Right ventricle myocardium inferior (tissue), 1 donor: ENCODE measurements around the gene CCDC158. TPM values are rescaled to one million over a fixed set of nuclear protein-coding genes. Genes with fewer than 3 reads are reported as not detected.
"Not testable (repeated sequence)": the region's sequence is repeated elsewhere in the genome, so short reads cannot be mapped to it uniquely, and the experiment has no call there.

Experiments
- ATAC-seq: fragments of 200-7000 bp; cut with Tn5 transposase; one replicate; pipeline ENCODE4 v1.9.1; 2020; ENCODE audit warnings: mild to moderate bottlenecking, moderate library complexity
- DNase-seq: peaks from one replicate; pipeline ENCODE4 v3.0.0; 2021; ENCODE audit errors: missing footprints
- intact Hi-C: fragments of 100-400 bp; cut with DNase I; formaldehyde crosslinking; loops from one replicate; pipeline ENCODE4 v1.11.0; 2022
- total RNA-seq: library from RNA; stranded (reverse); fragmentation: NEBNext Ultra II Directional; extraction: Animal tissue kit (Norgen Biotek cat#: 25700); gene quantifications from one replicate; pipeline ENCODE4 v1.2.1, GENCODE V29; 2021
- donor health status: DM: no; HTN: yes; CAD: no; lungs with severe emphysema.

CCDC158 gene
- total RNA-seq, 1 donor from 2014 or later = 0.16 TPM

GRCh38 chr4:76435528-76436319, 14.8 kb upstream of the CCDC158 start:
- ATAC-seq = peak; percentile 46
- intact Hi-C loops = no loop called here

GRCh38 chr4:76434901-76435527, 14.1 kb upstream of the CCDC158 start, which contains the start of gene SHROOM3:
SHROOM3 (plus strand) TSS chr4:76435229; CDS start chr4:76436053, 824 bp downstream.
- DNase-seq (no peak), ATAC-seq (peak; percentile 50)
- intact Hi-C loops = loop anchor here (5.0 kb wide), 1 partner anchor 322 kb away; no protein-coding TSS in a partner anchor

More at GRCh38 chr4:76435528-76436319, 14.8 kb upstream of the CCDC158 start:
- DNase-seq = no peak

DNA sequence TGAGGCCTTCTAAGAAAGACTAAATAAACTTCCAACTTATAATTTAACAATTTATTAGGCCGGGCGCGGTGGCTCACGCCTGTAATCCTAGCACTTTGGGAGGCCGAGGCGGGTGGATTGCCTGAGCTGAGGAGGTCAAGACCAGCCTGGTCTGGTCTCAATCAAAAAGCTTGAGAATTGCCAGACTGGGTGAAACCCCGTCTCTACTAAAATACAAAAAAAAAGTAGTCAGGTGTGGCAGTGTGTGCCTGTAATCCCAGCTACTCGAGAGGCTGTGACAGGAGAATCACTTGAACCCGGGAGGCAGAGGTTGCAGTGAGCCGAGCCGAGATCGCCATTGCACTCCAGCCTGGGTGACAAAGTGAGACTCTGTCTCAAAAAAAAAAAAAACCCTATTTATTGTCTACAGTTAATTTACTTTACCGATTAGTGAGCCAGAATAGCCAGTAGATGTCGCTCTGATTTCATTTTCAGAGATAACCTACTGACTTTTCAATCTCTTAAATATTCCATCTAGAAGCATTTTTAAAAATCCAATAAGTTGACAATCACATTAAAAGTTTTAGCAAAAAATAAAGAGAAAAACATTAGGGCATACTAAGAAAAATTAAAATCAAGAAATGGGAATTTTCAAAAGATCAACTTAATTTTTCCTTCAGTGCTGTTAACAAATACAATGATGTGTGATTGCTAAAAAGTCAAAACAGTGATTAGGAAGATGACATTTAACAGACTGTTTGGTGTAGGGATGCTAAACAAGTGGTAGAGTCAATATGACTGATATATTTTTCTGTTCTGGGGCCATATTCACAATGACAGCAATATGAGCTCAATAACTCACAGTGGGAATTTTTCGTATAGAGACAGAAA, 9.8 kb upstream of the CCDC158 start:
- ATAC-seq (no peak), DNase-seq (no peak)
- intact Hi-C loops = loop anchor here (2.0 to 5.0 kb wide), 2 partner anchors 70 to 327 kb away; no protein-coding TSS in a partner anchor

GRCh38 chr4:76429636-76430035, 8.7 kb upstream of the CCDC158 start:
- no peak for DNase-seq
- no peak for ATAC-seq
- intact Hi-C loops = loop anchor here (2.0 to 10.0 kb wide), 4 partner anchors 71 to 328 kb away; partner anchors contain the start of gene STBD1

GRCh38 chr4:76426272-76426671, 5.3 kb upstream of the CCDC158 start:
- intact Hi-C loops = loop anchor here (10.0 kb wide), 2 partner anchors 121 to 241 kb away; partner anchors contain the start of gene STBD1
- DNase-seq (no peak), ATAC-seq (no peak)

- DNase-seq = peak; percentile 59
- intact Hi-C loops = loop anchor here (10.0 kb wide), 2 partner anchors 118 to 238 kb away; partner anchors contain the start of gene STBD1
- not testable (repeated sequence) for ATAC-seq
Measured at GRCh38 chr4:76423159-76423558, 2.2 kb upstream of the CCDC158 start.

- DNase-seq (no peak), ATAC-seq (peak; percentile 30)
- intact Hi-C loops = loop anchor here (10.0 kb wide), 2 partner anchors 115 to 235 kb away; partner anchors contain the start of gene STBD1
Measured at GRCh38 chr4:76420188-76420761, 666 bp downstream of the CCDC158 start.

GRCh38 chr4:76410636-76411035, 10.3 kb downstream of the CCDC158 start:
- ATAC-seq (no peak), DNase-seq (no peak)
- intact Hi-C loops = no loop called here

- DNase-seq = no peak
- no peak for ATAC-seq
- intact Hi-C loops = no loop called here
Measured at GRCh38 chr4:76407440-76408119, 13.4 kb downstream of the CCDC158 start.

GRCh38 chr4:76406081-76406480, 14.9 kb downstream of the CCDC158 start:
- DNase-seq (no peak), ATAC-seq (no peak)
- intact Hi-C loops = no loop called here

- intact Hi-C loops = no loop called here
- no peak for DNase-seq
Measured at GRCh38 chr4:76401654-76402053, 19.3 kb downstream of the CCDC158 start.

DNA sequence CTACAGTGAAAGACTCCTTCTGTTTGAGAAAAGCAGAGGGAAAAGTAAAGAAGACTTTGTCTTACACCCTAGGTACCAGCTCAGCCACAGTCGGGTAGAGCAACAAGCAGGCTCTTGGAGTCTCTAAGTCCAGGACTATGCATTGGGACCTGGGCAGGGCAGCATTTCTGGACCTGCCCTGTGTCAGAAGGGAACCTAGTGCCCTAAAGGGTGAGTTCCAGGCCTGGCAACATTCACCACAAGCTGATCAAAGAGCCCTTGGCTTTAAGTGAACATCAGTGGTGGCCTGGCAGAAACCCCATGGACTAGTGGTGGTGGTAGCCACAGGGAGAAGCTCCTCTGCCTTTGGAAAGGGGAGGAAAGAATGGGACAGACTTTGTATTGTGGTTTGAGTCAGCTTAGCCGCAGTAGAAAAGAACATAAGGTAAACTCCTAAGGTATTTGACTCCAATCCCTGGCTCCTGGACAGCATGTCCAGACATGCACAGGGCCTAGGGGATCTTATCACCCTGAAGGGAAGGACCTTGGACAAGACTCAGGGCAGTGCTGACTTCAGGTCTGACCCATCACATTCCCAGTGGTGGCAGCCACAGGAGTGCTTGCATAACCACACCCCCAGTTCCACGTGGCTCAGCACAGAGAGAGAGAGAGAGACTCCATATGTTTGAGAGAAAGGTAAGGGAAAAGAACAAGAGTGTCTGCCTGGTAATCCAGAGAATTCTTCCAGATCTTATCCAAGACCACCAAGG, 32.6 kb downstream of the CCDC158 start:
- ATAC-seq (no peak), DNase-seq (peak; percentile 44)
- intact Hi-C loops = no loop called here

More at GRCh38 chr4:76401654-76402053, 19.3 kb downstream of the CCDC158 start:
- no peak for ATAC-seq

DNA sequence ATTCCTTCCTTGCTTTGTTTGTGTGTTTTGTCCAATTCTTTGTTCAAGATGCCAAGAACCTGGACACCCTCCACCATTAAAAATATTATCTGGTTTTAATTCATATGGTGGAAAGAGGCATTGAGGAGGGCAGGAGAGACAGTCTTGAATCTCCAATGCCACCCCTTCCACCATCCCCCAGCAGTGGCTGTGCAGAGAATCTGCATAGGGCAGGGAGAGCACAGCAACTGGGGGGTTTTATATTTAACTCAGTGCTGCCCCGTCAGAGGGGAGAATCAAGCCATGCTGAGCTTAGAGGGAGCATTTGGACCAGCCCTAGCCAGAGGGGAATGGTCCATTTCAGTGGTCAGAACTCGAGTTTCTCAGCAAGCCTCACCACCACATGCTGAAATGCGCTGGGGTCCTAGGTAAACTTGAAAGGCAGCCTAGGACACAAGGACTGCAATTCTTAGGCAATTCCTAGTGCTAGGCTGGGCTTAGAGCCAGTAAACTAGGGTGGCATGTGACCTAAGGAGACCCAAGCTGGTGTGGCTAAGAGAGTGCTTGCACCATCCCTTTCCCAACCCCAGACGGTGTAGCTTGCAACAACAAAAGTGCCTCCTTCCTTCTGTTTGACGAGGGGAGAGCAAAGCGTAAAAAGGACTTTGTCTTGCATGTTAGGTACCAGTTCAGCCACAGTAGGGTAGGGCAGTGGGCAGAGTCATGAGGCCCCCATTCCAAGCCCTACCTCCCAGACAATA, 34.2 kb downstream of the CCDC158 start:
- intact Hi-C loops = no loop called here
- ATAC-seq = no peak
- DNase-seq = no peak

DNA sequence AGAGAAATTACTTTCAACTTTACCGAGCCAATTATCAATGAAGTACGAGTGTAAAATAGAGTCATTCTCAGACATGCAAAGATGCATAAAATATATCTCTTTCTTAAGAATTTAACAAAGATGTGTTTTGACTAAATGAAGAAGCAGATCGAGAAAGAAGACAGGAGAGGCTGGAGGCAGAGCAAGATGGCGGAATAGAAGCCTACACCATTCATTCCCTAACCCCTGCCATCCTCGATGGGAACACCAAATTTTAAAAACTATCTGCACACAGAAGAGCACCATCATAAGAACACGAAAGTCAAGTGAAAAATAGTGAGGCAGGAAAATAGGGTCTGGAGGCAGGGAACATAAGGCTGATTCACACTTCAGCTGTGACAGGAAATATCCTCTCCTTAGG, 35.0 kb downstream of the CCDC158 start:
- DNase-seq (no peak), ATAC-seq (no peak)
- intact Hi-C loops = no loop called here

GRCh38 chr4:76384052-76384451, 36.9 kb downstream of the CCDC158 start:
- intact Hi-C loops = no loop called here
- ATAC-seq (no peak), DNase-seq (no peak)

DNA sequence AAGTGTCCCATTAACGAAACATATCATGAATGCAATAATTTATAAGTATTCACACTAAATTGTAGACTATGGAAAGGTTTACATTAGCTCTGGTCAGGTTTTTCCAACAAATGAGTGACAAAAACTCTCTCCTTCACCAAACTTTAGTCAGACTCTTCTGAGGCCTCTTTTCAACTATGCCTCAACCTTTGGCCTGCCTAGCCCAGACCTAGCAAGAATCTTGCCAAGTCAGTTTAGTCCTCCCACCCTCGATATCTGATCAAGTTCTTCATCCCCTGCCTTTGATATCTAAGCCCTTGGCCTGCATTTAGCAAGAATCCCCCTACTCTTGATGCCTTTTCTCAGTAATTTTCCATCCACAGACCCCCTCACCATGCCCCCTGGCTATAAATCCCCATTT, 37.9 kb downstream of the CCDC158 start:
- DNase-seq = no peak
- no peak for ATAC-seq
- intact Hi-C loops = no loop called here

GRCh38 chr4:76381986-76382385, 39.0 kb downstream of the CCDC158 start:
- ATAC-seq (no peak), DNase-seq (no peak)
- intact Hi-C loops = no loop called here
